Cerebellar nuclear complex (tissue), 1 donor: Measurements from ENCODE around the gene MYDGF.
"Not testable (repeated sequence)": the region's sequence is repeated elsewhere in the genome, so short reads cannot be mapped to it uniquely, and the experiment has no call there.

Experiments used
- DNase-seq, 2 experiments: peaks; one replicate each; lab custom pipeline; 2025; lab: John Stamatoyannopoulos, UW

MYDGF gene

GRCh38 chr19:4699826-4700692 is 29.9 kb upstream of the MYDGF start:
- DNase-seq, result no peak

- DNase-seq, result peak in 1 of 2 experiments; percentile 44
Observed at GRCh38 chr19:4697304-4697703, 27.2 kb upstream of the MYDGF start.

- no peak for DNase-seq
Observed at GRCh38 chr19:4695224-4695731, 25.1 kb upstream of the MYDGF start.

- DNase-seq, result peak in 1 of 2 experiments; percentile 64
Observed at GRCh38 chr19:4694211-4694987, 24.3 kb upstream of the MYDGF start.

- no peak for DNase-seq
Observed at GRCh38 chr19:4693471-4694121, 23.5 kb upstream of the MYDGF start.

- no peak for DNase-seq
Observed at GRCh38 chr19:4693078-4693350, 22.9 kb upstream of the MYDGF start.

GRCh38 chr19:4692251-4693077 is 22.3 kb upstream of the MYDGF start:
- DNase-seq, result no peak

GRCh38 chr19:4691373-4691772 is 21.2 kb upstream of the MYDGF start:
- no peak for DNase-seq

- DNase-seq, result no peak
Observed at GRCh38 chr19:4690361-4690760, 20.2 kb upstream of the MYDGF start.

GRCh38 chr19:4689403-4689802 is 19.3 kb upstream of the MYDGF start:
- no peak for DNase-seq

GRCh38 chr19:4688587-4688986 is 18.4 kb upstream of the MYDGF start:
- DNase-seq, result no peak

- no peak for DNase-seq
Observed at GRCh38 chr19:4687396-4687795, 17.3 kb upstream of the MYDGF start.

- DNase-seq, result no peak
Observed at GRCh38 chr19:4686700-4687099, 16.6 kb upstream of the MYDGF start.

- no peak for DNase-seq
Observed at GRCh38 chr19:4684312-4685095, 14.4 kb upstream of the MYDGF start.

- DNase-seq, result no peak
Observed at GRCh38 chr19:4682417-4683200, 12.5 kb upstream of the MYDGF start.

- DNase-seq, result not testable (repeated sequence)
Observed at GRCh38 chr19:4680021-4680420, 9.9 kb upstream of the MYDGF start.

- no peak for DNase-seq
Observed at GRCh38 chr19:4678881-4679790, 9.0 kb upstream of the MYDGF start.

GRCh38 chr19:4676955-4677731 is 7.0 kb upstream of the MYDGF start:
- DNase-seq, result peak in 1 of 2 experiments; percentile 51
